Measurements from ENCODE around the gene ROR1.
"Not testable (repeated sequence)": the region's sequence is repeated elsewhere in the genome, so short reads cannot be mapped to it uniquely, and the experiment has no call there.

ROR1 gene

DNA sequence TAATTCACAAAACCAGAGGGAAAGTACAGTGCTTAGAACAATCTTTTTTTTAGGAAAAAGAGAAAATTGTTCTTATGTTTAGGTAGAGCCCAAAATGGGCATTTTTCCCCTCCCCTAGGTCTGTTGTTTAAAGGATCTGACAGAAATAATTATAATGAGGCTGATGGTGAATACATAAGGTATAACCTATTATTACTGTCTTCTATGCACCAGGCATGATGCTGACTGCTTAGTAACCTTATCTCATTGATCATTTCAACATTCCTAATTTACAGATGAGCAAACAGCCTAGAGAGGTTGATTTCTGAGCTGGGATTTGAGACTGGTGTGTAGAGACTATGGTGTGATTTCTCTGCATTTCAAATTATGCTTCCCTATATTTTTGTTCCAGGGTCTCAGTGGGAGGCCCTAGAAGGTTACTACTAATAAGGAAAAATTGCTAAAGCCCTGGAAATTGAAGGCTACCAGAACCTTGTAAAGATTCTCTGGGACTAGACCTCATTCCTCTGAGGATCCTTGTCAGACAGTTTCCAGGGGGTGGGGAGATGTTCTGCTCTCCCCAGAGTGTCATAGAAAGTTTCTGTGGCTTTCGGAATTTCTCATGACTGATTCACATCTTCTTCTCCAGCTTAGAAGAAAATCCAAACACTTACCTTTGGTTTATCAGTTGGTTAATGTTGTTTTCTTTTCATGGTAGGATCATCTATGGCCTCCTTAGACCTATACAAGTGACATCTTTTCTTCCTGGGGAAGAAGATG is 44.9 kb downstream of the ROR1 start:
- H3K27ac ChIP-seq = no peak overlapping the region
- DNase-seq (ENCODE audit: low read depth, low spot score) = no peak

DNA sequence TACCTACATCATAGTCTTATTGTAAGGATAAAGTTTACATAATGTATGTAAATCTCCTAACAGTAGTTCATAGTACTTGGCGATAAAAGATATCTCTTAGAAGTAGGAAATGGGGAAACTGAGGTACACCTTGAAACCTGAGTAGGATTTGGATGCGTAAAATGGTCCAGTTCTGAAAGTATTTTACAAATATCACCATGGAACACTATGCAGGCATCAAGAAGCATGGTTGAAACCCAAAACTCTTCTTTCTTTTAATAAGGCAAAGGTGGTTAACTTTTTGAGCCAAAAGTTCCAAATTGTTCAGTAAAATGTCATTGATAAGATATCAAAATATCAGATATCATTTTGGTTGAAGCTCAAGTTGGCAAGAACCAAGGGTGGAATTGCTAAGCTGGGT is 46.0 kb downstream of the ROR1 start:
- H3K27ac ChIP-seq = no peak overlapping the region
- DNase-seq (ENCODE audit: low read depth, low spot score) = no peak

DNA sequence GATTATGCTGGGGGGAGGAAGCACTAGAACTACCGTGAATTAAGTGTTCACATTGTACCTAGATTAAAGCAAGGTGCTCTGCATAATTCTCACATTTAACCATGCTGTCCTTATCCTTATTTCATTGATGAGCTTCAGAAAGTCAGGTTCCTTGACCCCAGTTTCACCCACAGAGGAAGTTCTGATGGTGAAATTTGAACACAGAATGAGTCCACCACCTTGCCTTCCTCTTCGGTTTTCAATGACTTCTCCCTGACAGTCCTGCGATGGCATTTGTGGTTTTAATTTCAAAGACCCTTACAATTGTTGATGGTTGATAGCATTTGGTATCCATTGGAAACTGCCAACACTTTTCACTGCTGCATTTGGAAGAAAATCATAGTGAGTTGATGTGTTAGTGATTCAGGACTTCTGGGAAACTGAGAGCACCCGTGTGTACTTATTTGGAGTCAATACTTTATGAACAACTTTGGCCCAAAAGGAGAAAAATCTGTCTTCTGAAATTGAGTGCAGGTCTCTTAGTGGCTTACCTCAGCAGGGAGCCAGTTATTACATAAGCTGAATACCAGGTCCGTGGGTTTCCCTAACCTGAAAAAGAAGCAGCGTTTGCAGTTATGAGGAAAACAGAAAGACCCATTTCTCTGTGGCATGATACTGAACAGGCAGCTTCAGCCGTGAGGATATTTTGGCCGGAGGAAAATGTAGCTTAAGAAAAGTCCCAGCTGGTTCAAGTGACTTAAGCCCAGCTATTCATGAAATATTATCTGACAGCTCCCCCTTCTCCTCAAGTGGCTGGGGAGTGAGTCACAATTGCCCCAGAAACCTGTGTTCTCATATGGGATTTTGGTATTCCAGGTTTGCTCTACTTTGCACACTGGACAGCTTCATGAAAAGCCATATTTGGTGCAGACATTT is 47.5 kb downstream of the ROR1 start:
- H3K27ac ChIP-seq = no peak overlapping the region
- DNase-seq (ENCODE audit: low read depth, low spot score) = no peak

GRCh38 chr1:63822540-63822939 is 48.7 kb downstream of the ROR1 start:
- H3K27ac ChIP-seq = no peak overlapping the region
- DNase-seq (ENCODE audit: low read depth, low spot score) = no peak

- H3K27ac ChIP-seq = no peak overlapping the region
- no peak for DNase-seq (ENCODE audit: low read depth, low spot score)
Observed at GRCh38 chr1:63824451-63824850, 50.6 kb downstream of the ROR1 start.

DNA sequence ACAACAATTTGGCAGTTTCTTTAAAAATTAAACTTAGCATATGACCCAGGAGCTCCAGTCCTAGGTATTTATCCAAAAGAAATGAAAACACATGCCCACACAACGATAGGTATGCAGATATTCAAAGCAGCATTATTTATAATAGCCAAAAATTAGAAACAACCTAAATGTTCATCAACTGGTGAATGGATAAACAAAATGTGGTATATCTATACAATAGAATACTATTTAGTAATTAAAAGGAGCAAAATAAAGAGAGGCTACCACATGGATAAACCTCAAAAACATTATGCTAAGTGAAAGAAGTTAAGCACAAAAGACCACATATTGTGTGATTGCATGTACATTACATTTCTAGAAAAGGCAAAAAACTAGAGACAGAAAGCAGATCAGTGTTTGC is 51.3 kb downstream of the ROR1 start:
- no peak for DNase-seq (ENCODE audit: low read depth, low spot score)
- H3K27ac ChIP-seq = no peak overlapping the region

DNA sequence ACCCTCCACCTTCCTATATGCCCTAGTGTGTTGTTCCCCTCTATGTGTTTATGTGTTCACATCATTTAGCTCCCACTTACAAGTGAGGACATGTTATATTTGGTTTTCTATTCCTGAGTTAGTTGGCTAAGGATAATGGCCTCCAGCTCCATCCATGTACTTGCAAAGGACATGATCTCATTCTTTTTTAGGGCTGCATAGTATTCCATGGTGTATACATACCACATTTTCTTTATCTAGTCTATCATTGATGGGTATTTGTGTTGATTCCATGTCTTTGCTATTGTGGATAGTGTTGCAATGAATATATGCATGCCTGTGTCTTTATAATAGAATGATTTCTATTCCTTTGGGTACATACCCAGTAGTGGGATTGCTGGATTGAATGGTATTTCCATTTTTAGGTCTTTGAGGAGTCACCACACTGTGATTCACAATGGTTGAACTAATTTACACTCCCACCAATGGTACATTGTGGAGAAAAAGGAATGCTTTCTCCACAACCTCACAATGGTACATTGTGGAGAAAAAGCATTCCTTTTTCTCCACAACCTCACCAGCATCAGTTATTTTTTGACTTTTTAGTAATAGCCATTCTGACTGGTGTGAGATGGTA is 52.5 kb downstream of the ROR1 start:
- not testable (repeated sequence) for H3K27ac ChIP-seq; DNase-seq (ENCODE audit: low read depth, low spot score)

- H3K27ac ChIP-seq = no peak overlapping the region
- no peak for DNase-seq (ENCODE audit: low read depth, low spot score)
Observed at GRCh38 chr1:63827411-63828321, 53.8 kb downstream of the ROR1 start.

GRCh38 chr1:63828322-63829044 is 54.7 kb downstream of the ROR1 start:
- no peak for DNase-seq (ENCODE audit: low read depth, low spot score)
- no peak overlapping the region for H3K27ac ChIP-seq

GRCh38 chr1:63829349-63830327 is 55.8 kb downstream of the ROR1 start:
- no peak for DNase-seq (ENCODE audit: low read depth, low spot score)
- H3K27ac ChIP-seq = no peak overlapping the region

GRCh38 chr1:63831409-63831808 is 57.6 kb downstream of the ROR1 start:
- H3K27ac ChIP-seq = no peak overlapping the region
- DNase-seq (ENCODE audit: low read depth, low spot score) = no peak

GRCh38 chr1:63833363-63834119 is 59.7 kb downstream of the ROR1 start:
- no peak for DNase-seq (ENCODE audit: low read depth, low spot score)
- no peak overlapping the region for H3K27ac ChIP-seq

DNA sequence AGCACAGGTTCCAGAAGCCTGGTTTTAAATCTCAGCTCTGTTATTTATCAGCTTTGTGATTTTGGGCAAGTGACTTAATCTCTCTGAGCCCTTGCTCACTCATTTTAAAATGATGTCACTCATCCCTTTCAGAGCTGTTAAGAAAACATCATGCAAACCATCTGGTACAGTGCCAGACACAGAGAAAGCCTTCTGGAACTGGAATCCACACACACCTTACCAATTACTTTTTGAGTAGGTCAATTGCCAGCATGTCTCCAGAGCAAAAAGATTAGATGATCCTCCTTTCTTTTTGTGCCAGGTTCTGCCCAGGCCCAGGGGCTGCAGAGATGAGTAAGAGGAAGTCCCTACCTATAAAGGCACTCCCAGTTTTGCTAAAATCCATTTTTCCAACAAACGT is 61.3 kb downstream of the ROR1 start:
- no peak for DNase-seq (ENCODE audit: low read depth, low spot score)
- no peak overlapping the region for H3K27ac ChIP-seq

DNA sequence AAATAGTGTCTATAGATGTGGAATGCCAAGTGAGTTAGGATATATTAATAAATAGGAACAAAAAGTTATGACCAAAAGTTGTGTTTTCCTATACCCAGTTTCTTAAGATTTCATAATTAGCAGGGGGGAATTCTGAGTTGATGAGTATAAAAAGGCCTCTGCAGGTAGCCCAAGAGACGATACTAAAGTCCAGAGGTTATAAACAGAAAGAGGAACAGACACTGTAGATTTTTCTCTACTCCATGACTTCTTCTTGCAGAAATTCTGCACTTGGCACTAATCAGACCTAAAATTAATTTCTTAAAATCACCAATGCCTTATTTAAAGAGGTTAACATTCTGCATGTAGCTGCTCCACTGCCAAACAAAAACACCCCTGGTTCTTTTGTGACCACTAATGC is 62.6 kb downstream of the ROR1 start:
- H3K27ac ChIP-seq = no peak overlapping the region
- no peak for DNase-seq (ENCODE audit: low read depth, low spot score)

DNA sequence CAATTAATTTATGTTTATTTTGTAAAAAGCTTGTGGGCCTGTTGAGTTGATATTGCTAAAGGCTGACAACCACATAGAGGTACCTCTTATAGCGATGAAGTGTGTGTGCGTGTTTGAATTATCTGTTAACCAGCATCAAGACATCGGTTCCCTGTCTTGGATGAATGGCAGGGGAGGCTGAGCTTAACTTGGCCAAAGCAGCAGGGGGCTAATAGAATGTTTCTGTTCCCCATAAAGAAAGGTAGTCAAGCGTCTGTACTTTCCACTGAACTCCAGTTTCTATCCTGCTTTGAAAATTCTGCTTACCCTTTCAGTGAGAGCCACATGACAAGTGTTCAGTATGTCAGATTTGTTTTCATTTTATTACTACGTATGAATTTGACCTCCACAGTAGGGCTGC is 63.0 kb downstream of the ROR1 start:
- H3K27ac ChIP-seq = no peak overlapping the region

GRCh38 chr1:63843010-63843409 is 69.2 kb downstream of the ROR1 start:
- H3K27ac ChIP-seq = no peak overlapping the region
- DNase-seq (ENCODE audit: low read depth, low spot score) = no peak

More for the DNA sequence above, 63.0 kb downstream of the ROR1 start:
- DNase-seq (ENCODE audit: low read depth, low spot score) = no peak

- DNase-seq (ENCODE audit: low read depth, low spot score) = no peak
- no peak overlapping the region for H3K27ac ChIP-seq
Observed at GRCh38 chr1:63843884-63844283, 70.1 kb downstream of the ROR1 start.

GRCh38 chr1:63845346-63845745 is 71.5 kb downstream of the ROR1 start:
- DNase-seq (ENCODE audit: low read depth, low spot score) = no peak
- no peak overlapping the region for H3K27ac ChIP-seq

All from epithelial cell of prostate (primary cell).